HG02623 (cell line): ENCODE results near the gene CHD9NB.
"Not testable (repeated sequence)": the region's sequence is repeated elsewhere in the genome, so short reads cannot be mapped to it uniquely, and the experiment has no call there.

ENCODE experiments used
- ATAC-seq: cut with Tn5 transposase; IDR thresholded peaks from one replicate; pipeline ENCODE4 v1.9.1; 2021; ENCODE audit warnings: moderate library complexity; ENCODE audit not compliant: unreplicated experiment

The CHD9NB gene

DNA sequence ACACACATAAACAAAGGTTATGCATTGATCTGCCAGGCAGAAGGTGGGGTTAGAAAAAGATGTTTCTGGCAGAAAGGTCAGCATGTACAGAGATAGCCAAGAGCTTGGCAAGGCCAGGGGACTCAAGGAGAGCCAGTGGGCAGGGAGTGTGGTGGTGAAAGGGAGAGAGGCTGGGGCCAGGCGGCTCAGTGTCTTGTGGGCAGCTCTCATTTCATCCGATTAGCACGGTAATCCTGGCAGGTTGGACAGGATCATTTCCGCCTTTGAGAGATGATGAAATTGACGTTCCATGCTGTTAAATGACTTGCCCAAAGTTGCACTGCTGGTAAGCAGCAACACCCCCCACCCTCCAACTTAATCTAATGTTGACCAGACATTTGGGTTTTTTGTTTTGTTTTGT, 5.7 kb upstream of the CHD9NB start:
- ATAC-seq: no peak

DNA sequence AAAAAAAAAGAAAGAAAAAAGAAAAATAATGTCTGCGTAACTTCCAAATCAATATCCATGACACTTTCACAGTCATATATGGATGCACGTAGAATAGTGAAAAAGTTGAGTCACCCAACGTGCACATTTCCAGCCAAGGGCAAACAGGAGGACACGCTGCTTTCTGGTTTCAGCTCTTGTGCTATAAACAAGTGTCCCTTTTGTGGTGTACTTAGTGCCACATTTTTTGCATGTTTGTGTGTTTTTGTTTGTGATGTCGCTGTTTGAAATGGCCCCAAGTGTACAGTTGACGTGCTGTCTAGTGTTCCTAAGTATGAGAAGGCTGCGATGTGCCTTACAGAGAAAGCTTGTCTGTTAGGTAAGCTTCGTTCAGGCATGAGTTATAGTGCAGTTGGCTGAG, 5.0 kb upstream of the CHD9NB start:
- no peak for ATAC-seq

DNA sequence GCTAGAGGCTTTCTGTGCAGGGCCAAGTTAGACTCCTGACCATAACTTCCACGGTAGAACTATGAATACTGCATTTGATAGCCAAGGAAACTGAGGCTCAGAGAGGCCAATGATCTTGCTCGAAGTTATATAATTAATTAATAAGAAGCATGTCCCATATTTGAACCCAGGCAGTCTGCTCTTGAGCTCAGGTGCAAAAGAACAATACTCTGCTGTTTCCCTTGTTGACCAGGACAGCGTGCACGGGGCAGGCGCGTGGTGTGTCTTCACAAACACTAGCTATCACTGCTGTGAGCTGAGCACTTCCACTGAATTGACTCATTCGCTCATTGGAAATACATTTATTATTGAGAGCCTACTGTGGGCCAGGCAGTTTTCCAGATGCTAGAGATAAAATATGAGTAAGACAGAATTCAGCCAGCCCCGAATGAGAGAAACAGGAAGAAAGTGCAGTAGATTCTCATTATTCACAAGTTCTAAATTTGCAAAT, 3.7 kb upstream of the CHD9NB start:
- no peak for ATAC-seq

DNA sequence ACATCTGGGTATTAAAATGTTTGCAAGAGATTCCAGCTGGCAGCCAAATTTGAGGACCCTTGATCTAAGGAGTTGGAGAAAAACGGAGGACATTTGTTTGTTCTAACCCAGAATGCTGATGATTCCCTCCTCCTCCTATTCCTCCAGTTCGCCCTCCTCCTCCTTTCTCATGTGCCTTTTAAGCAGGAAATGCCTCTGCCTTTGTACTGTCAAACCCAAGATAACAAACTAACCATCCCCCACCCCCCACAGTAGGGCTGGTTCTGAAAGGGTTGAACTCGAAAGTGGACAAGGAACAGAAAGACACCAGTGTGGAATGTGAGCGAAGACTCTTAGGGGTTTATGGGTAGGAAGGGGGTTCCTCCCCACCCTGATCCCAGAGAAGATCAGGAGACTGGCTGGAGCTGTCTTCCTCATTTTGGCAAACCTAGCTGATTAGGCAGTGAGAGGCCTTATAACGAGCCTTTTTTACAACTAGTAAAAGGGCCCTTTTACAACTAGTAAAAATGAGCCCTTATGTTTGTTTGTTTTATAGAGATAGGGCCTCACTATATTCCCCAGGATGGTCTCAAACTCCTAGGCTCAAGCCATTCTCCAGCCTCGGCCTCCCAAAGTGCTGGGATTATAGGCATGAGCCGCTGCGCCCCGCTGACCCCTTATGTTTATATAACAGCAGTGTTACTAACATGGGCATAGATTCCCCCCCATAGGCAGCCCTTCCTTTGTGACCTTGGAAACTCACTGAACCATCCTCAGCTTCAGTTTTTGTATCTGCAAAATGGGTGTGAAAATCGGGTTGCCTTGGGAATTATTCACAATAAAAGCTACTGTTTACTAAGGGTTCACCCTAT, 3.1 kb upstream of the CHD9NB start:
- ATAC-seq: no peak

DNA sequence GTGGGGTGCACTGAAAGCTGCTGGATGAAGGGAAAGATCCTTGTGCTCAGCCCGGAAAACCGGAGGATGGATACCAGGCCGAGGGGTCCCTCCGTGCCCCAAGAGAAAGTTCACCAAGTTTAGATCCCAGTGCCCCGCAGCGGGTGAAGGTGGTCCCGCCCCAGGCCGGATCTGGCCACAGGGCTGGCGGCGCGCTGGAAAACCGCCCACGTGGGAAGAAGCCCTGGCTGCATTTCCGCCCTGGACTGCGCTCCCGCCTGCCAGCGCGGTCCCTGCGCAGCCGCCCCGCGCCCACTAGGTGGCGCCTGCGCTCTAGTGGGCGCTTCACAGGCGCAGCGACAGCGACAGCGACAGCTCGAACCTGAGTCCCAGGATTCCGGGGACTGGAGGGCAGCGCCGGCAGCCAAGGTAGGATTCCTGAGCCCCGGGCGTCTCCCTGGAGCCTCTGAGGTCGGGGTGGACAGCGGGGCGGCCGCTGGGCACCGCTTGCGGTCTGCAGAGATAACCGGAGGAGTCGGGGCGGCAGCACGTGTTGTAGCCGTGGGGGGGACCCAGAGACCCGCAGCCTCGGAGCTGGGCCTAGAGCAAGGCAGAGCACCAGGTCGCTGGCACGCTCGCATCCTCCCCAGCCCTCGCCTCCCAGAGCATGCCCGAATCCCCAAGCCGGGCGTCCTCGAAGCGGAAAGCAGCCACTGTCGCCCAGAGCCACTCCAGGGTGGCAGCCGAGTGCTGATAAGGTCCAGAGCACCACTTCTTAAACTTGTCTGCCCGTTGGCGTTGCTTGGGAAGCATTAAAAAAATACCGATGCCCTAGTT, 2.2 kb upstream of the CHD9NB start, which contains the start of gene CHD9:
CHD9 (plus strand) TSS at position 322 of the 816 bp plus-strand sequence. CDS start 101,099 bp downstream, outside the sequence.
- peak; percentile 79 for ATAC-seq

DNA sequence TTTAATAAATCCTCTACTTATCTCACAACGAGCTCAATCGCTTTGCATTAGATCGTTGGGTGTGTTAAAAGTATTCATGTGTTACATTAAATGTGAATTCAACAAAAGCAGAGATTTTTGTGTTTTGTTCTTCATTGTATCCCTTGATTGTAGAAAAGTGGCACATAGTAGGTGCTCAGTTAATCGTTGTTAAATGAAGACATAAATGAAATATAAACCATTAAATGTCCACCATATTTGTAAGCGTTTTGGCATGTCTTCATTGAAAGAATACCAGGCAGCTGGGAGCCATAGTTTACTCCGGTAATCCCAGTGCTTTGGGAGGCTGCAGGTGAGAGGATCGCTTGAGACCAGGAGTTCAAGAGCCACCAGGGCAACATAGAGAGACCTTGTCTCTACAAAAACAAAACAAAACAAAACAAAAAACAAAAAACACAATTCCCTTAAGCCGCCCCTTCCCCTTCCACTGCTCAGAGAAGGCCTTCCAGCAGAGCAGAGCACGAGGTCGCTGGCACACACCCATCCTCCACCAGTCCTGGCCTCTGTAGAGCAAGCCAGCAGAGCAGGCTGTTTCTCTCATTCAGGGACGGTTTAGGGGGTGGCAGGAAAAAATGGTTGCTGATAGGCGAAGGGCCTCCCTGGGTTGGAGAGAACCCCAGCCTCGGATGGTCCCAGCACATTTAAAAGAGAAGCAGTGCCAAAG, 1.4 kb upstream of the CHD9NB start:
- ATAC-seq: peak; percentile 22

DNA sequence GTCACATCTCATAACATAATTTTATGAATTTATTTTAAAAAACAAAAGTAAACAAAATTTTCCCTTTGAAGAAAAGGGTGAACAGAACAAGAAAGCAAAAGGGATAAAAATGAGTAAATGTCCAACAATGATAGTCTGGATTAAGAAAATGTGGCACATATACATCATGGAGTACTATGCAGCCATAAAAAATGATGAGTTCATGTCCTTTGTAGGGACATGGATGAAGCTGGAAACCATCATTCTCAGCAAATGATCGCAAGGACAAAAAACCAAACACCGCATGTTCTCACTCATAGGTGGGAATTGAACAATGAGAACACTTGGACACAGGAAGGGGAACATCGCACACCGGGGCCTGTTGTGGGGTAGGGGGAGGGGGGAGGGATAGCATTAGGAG, 1.4 kb downstream of the CHD9NB start:
- not testable (repeated sequence) for ATAC-seq

DNA sequence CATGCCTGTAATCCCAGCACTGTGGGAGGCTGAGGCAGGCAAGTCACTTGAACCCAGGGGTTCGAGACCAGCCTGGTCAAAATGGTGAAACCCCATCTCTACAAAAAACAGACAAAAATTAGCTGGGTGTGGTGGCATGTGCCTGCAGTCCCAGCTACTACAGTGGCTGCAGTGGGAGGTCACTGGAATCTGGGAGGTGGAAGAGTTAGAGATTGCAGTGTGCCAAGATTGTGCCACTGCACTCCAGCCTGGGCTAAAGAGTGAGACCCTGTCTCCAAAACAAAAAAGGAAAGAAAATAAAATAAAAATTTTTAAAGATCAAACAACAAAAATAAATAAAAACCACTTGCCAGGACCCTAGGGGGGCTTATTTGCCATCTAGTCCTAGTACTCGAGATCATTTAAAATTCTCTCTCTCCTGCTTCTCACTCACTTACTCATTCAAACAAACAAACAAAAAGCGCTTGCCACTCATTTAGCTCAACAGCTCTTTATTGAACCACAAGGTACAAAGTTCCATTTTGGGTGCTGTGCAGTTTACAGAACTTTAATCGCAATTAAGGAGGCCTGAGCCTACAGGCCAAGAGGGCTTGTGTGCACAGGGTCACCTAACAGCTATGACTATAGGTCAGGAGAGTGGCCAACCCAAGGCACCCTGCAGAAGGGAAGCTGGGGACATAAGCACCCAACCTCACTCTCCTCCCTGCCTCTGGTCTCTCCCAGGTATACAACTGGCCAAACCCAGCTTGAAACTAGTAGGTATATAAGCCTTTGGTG, 4.4 kb downstream of the CHD9NB start:
- no peak for ATAC-seq

DNA sequence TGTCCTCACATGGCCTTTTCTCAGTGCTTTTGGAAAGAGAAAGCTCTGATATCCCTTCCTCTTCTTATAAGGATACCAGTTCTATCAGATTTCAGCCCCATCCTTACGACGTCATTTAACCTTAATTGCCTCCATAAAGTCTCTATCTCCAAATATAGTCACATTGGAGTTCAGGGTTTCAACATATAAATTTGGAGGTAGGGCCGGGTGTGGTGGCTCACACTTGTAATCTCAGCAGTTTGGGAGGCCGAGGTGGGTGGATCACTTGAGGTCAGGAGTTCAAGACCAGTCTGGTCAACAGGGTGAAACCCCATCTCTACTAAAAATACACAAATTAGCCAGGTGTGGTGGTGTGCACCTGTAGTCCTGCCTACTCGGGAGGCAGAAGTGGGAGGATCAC, 5.2 kb downstream of the CHD9NB start:
- ATAC-seq: not testable (repeated sequence)

DNA sequence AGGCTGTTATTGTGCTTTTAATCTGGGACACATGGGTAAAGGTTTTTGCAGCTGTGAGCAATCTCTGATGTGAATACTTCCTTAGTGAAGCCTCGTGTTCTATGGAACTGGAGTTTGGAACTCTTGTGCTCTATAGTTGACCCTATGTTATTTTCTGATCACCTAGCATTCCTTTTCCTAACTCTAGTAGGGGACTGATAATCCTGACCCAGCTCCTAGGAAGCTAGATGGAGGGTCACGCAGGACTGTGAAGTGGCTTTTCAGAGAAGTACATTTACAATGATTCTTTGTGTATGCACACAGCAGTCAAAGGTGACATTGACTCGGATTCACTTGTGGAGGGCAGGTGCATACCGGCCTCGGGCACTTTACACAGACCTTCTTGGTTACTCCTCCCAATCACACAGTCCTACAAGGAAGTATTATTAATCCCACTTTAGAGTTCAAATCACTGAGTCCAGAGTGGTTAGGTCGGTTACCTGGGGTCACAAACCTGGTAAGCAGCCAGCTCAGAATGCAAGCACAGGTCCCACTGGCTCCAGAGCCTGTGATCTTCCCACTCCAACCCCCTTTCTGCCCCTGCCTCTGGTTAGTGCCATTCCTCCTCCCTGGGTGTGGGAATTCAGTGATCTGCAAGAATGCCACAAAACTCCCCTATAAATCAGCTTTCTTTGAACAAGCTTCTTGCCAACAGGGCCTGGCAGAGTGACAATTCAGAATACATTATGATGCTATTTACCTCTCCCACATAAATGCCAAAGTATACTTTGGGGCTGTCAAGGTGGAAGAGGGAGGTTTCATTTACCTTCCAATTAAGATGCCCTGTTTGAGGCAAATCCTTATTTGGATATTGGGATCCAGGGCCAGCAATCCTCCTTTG, 7.1 kb downstream of the CHD9NB start:
- ATAC-seq: no peak

DNA sequence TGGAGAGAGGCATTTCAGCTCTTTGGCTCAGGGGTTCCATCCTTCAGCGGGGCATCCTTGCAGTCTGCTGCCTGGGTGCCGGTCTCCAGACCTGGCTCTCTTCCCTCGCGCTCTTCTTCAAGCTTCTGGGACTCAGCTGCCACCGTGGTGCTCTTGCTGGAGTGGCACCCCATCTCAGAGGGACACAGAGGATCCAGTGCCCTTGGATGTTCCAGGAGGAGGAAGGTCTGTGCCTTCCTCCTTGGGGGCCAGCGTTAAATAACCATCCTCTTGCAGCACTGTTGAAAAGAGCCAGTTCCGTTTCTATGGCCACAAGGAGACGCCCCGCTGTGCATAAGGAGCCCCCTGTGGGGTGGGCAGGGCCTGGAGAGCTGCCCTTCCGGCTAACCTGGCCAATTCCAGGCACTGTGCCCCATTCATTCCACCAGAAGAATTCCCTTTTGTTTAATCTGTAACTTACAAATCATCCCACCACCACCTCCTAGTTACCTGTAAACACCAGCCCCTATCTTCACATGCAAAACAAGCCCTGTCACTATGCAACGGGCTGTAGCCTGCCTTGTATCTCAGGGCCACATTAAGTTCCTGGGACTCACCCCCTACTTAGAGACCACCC, 8.6 kb downstream of the CHD9NB start:
- no peak for ATAC-seq

DNA sequence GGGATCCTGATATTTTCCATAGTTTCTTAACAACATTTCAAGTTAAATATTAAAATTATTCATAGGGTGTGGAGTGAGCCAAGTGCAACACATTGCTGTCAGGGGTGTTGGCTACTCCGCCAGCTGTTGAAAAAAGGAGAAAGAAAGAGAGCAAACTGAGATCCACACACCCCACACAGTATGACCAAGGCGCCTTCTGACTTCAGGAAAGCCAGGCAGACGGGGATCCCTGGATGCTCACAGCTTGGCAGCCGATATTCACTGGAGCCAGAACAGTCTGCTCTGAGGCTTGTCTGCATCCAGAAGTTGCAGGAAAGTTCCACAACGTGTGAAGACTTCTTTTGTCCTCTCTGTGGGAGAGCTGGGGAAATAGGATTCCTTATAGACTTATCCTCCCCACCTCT, 9.3 kb downstream of the CHD9NB start:
- no peak for ATAC-seq

DNA sequence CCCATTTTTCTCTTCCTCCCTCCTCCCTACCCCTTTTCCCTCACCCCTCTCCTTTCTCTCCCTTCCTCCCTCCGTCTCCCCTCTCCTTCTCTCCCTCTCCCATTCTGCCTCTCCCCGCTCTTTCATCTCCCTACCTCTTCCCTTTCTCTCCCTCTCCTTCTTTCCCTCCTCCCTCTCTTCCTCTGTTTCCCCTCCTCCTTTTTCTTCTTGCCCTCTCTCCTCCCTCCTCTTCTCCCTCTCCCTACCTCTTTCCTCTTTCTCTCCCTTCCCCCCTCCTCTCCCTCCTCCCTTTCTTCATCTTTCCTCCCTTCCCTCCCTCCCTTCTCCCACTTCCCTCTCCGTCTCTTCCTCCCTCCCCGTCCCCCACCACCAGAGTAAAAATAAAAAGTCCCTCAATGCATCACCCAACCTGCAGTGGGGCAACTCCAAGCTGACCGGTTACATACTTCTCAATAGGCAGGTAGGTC, 10.4 kb downstream of the CHD9NB start:
- ATAC-seq: no peak

DNA sequence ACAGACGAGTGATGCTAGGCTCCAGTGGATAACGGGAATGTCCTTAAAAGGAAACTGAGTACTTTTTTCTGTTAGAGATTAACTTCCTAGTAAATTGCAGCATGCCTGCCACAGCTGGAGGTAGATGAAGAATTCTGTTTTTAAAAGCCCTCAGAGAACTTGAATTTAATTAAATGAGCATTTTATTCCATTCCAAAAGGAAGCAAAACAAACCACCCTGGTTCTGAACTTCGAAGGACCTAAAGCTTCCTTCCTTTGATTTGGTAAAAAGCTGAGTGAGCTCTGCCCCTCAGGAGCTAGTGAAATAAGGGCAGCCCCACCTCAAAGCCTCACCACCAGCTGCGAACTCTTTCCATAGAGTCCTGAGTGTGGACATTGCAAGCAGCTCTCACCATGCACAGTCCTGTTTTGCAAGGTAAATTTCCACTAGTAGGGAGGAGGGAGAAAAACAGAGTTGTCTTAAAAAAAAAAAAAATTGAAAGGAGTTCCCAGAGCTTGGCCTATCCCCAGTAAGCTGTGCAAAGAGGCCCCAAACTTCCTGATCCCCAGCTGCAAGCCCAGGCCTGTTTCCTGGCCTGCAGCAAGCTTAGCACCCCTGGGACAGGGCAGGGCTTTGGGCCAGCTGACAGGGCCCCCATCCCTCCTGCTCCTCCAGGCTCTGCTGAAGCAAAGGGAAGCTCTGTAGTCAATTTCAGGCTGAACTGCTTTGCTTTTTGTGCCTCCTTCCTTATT, 11.2 kb downstream of the CHD9NB start:
- ATAC-seq: no peak

DNA sequence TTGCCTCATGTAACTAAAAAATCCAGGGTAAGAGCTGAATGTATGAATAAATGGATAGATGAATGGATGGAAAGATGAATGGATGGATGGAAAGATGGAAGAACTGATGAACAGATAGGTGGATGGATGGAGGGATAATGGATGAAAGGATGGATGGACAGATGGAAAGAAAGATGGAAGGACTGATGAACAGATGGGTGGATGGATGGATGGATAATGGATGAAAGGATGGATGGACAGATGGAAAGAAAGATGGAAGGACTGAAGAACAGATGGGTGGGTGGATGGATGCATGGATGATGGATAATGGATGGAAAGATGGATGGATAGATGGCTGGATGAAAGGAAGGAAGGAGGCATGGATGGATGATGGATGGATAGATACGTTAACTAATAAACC, 11.9 kb downstream of the CHD9NB start:
- no peak for ATAC-seq

DNA sequence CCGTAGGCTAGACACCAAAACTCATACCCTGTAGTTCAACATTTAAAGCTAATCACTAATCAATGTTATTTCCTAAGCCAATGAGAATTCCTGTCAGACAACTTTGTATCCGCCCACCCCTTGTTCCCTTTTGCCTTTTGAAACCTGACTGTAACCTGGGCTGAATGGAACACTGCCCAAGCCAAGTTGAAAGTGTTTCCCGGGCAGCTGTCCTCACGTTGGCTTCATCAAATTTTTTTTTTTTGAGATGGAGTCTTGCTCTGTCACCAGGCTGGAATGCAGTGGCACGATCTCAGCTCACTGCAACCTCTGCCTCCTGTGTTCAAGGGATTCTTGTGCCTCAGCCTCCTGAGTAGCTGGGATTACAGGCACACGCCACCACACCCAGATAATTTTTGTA, 16.0 kb downstream of the CHD9NB start:
- not testable (repeated sequence) for ATAC-seq

DNA sequence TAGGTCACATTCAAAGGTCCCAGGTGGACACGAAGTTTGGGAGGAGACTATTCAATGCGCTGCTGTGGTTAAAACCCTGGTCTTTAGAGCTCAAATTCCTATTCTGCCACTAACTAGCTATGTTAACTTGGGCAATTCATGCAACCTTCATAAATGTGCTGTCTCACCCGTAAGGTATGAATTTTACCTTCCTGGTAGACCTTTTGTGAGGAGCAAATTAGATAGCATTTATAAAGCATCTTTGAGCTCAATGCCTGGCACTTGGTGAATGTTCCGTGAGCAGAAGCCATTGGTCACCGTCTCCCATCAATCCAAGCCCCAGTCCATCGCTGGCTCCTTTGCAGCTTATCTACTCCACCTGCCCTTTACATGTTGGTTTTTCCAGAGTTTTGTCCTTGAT, 16.6 kb downstream of the CHD9NB start:
- no peak for ATAC-seq
